Body of pancreas (tissue), 4 donors: ENCODE data around the gene TBC1D9B. TPM values are rescaled to one million over a fixed set of nuclear protein-coding genes. Genes with fewer than 3 reads are reported as not detected.
A peak's percentile ranks its signal among the peaks of the same experiment; 100 is the strongest.

Experiments
- ATAC-seq: fragments of 150-250 bp; one replicate; pipeline ENCODE4 v1.9.1; 2016
- DNase-seq, 4 donors: peaks; one replicate each; pipeline ENCODE4 v3.0.0-alpha.2; 2019
- H3K27ac ChIP-seq, 4 donors: fragments of 200-600 bp; sonication (generic); 1 replicate in 3 of 4; 2 replicates in 1 of 4; pipeline versions ENCODE4 v1.5.1 to v1.6.1; 2016 to 2019; ENCODE audit warnings: mild to moderate bottlenecking in 1 of 4, mixed read lengths in 1 of 4, moderate library complexity in 1 of 4
- H3K27me3 ChIP-seq, 2 donors: fragments of 200-600 bp; sonication (generic); one replicate each; pipeline ENCODE4 v1.6.0; 2016; ENCODE audit warnings: mild to moderate bottlenecking in 1 of 2
- H3K36me3 ChIP-seq, 2 donors: fragments of 200-600 bp; sonication (generic); replicated peaks in 1 of 2; 2 replicates each; pipeline ENCODE4 v1.5.1; 2016; ENCODE audit warnings: low read depth in 2 of 2; ENCODE audit not compliant: insufficient read depth in 1 of 2
- H3K4me1 ChIP-seq: fragments of 200-600 bp; sonication (generic); one replicate; pipeline ENCODE4 v1.6.0; 2016
- H3K4me3 ChIP-seq, 2 donors: fragments of 200-600 bp; sonication (generic); 1 replicate in 1 of 2; 2 replicates in 1 of 2; pipeline ENCODE4 v1.5.1; 2016 to 2019
- H3K9me3 ChIP-seq, 3 donors: fragments of 200-600 bp; sonication (generic); 1 replicate in 2 of 3; 2 replicates in 1 of 3; pipeline ENCODE4 v1.5.1; 2016
- CTCF ChIP-seq, 7 experiments: fragments of 450-650 bp in 4 of 7; fragments of 200-600 bp in 3 of 7; sonication (generic) in 3 of 7; IDR thresholded peaks; one replicate each; pipeline ENCODE4 v1.5.1; 2016 to 2019; ENCODE audit warnings: antibody characterized with exemption in 7 of 7
- POLR2A ChIP-seq, 3 donors: fragments of 450-650 bp; IDR thresholded peaks; one replicate each; pipeline ENCODE4 v1.6.1; 2016; ENCODE audit warnings: antibody characterized with exemption in 3 of 3, mild to moderate bottlenecking in 2 of 3
- WGBS, 2 donors: methylation state at CpG; one replicate each; pipeline ENCODE4 v1.1.5; 2017; 5-methylcytosine and 5-hydroxymethylcytosine counted together
- intact Hi-C: fragments of 100-400 bp; cut with DNase I; formaldehyde crosslinking; loops from one replicate; pipeline ENCODE4 v1.15.1; 2023
- total RNA-seq, 2 donors: library from RNA; depleted of rRNA; stranded (reverse); fragments of >200 nt; gene quantifications; one replicate each; pipeline ENCODE4 v1.1.0, GENCODE V29; 2016

The TBC1D9B gene
- total RNA-seq, 2 donors from 2014 or later: 69.8 to 121 TPM

GRCh38 chr5:179870403-179870903 lies 37.2 kb downstream of the TBC1D9B start:
- Histone ChIP-seq H3K27me3 (no peaks in the 10 kb centered on the region), H3K4me3 (no peak overlapping the region), H3K4me1 (no peaks in the 10 kb centered on the region), H3K9me3 (no peaks in the 10 kb centered on the region), H3K36me3 (peaks cover 4 to 25% of the 10 kb centered on the region in 2 donors), H3K27ac (no peak overlapping the region)
- ATAC-seq (peak; percentile 40), DNase-seq (peak; percentile 5 to 70 (median 47))
- peak in 2 of 7 experiments; percentile 19 to 35 for TF ChIP-seq CTCF (IDR thresholded peaks at IDR 0.05)
- TF ChIP-seq POLR2A (IDR thresholded peaks at IDR 0.05): no peak
- 78 to 87% methylated on average over 4 to 17 of the region's 17 CpGs for WGBS, 2 donors
- intact Hi-C loops: no loop called here

- H3K27me3 ChIP-seq: no peaks in the 10 kb centered on the region
- no peaks in the 10 kb centered on the region for H3K9me3 ChIP-seq
- ATAC-seq (no peak), DNase-seq (no peak)
- TF ChIP-seq POLR2A (IDR thresholded peaks at IDR 0.05): no peak
- no peak for TF ChIP-seq CTCF (IDR thresholded peaks at IDR 0.05)
- H3K4me3 ChIP-seq: no peak overlapping the region
- 91 to 94% methylated on average over 6 to 13 of the region's 16 CpGs for WGBS, 2 donors
- no peak overlapping the region for H3K27ac ChIP-seq
- H3K4me1 ChIP-seq: no peaks in the 10 kb centered on the region
- H3K36me3 ChIP-seq: peaks cover 4 to 22% of the 10 kb centered on the region in 2 donors
- intact Hi-C loops: no loop called here
Measured at GRCh38 chr5:179869641-179870402, 37.9 kb downstream of the TBC1D9B start.

- no peaks in the 10 kb centered on the region for H3K27me3 ChIP-seq
- WGBS, 2 donors: 89 to 90% methylated on average over 2 to 5 of the region's 5 CpGs
- DNase-seq (no peak), ATAC-seq (no peak)
- no peaks in the 10 kb centered on the region for H3K4me1 ChIP-seq
- TF ChIP-seq CTCF (IDR thresholded peaks at IDR 0.05) (no peak), POLR2A (IDR thresholded peaks at IDR 0.05) (no peak)
- H3K4me3 ChIP-seq: no peak overlapping the region
- intact Hi-C loops: no loop called here
- no peaks in the 10 kb centered on the region for H3K9me3 ChIP-seq
- no peak overlapping the region for H3K27ac ChIP-seq
- H3K36me3 ChIP-seq: peaks cover 4 to 20% of the 10 kb centered on the region in 2 donors
Measured at GRCh38 chr5:179869101-179869500, 38.6 kb downstream of the TBC1D9B start.

- TF ChIP-seq POLR2A (IDR thresholded peaks at IDR 0.05): no peak
- TF ChIP-seq CTCF (IDR thresholded peaks at IDR 0.05): no peak
- 94 to 95% methylated on average over 3 to 14 of the region's 14 CpGs for WGBS, 2 donors
- ATAC-seq (no peak), DNase-seq (no peak)
- Histone ChIP-seq H3K4me3 (no peak overlapping the region), H3K4me1 (no peaks in the 10 kb centered on the region), H3K27ac (no peak overlapping the region), H3K9me3 (no peaks in the 10 kb centered on the region), H3K27me3 (no peaks in the 10 kb centered on the region), H3K36me3 (peaks cover 4 to 25% of the 10 kb centered on the region in 2 donors)
- intact Hi-C loops: no loop called here
Measured at GRCh38 chr5:179868541-179868940, 39.2 kb downstream of the TBC1D9B start.
